A549 treated with ZK216348 at 1 μM for 4 hours (cell line): ENCODE data around the gene RBM10. TPM values are rescaled to one million over a fixed set of nuclear protein-coding genes. Genes with fewer than 3 reads are reported as not detected.

ENCODE experiments used
- total RNA-seq: library from RNA; stranded (reverse); fragments of 200-300 nt; extraction: Qiagen RNA extraction; gene quantifications from 5 replicates; pipeline ENCODE4 v1.2.3, GENCODE V29; 2022; ENCODE audit warnings: low read depth

RBM10 gene
- 24.0 to 45.1 TPM (median 43.8 TPM) in 5 replicates for total RNA-seq

GRCh38 chrX:47144626-47145394, at the start of gene RBM10, which contains the start of gene NDUFB11:
Gene RBM10, plus strand, starts transcription at chrX:47145221. Its CDS starts 2,261 bp downstream, at chrX:47147482.
Gene NDUFB11, minus strand, starts transcription at chrX:47144702. Its CDS starts 23 bp downstream, at chrX:47144679.

GRCh38 chrX:47193475-47194193, 48.6 kb downstream of the RBM10 start, which contains the start of gene UBA1:
Gene UBA1, plus strand, starts transcription at chrX:47193829. Its CDS starts 4,974 bp downstream, at chrX:47198803.

GRCh38 chrX:47218280-47218919, 73.4 kb downstream of the RBM10 start, which contains the start of gene CDK16:
Gene CDK16, plus strand, starts transcription at chrX:47218681. Its CDS starts 4,877 bp downstream, at chrX:47223558.

GRCh38 chrX:47232803-47233332, 87.8 kb downstream of the RBM10 start, which contains the start of gene USP11:
Gene USP11, plus strand, starts transcription at chrX:47233009. Its CDS starts 35 bp downstream, at chrX:47233044.

Other genes with a start within 250 kb of the RBM10 start
- 9.5 to 14.5 TPM (median 13.6 TPM) in 5 replicates for gene JADE3, start 232.8 kb upstream of the RBM10 start, total RNA-seq
- not detected in 5 replicates for gene RGN, start 66.8 kb upstream of the RBM10 start, total RNA-seq
- gene NDUFB11, start 519 bp upstream of the RBM10 start, total RNA-seq, result 109 to 178 TPM (median 165 TPM) in 5 replicates
- gene UBA1, start 48.6 kb downstream of the RBM10 start, total RNA-seq, result 140 to 208 TPM (median 193 TPM) in 5 replicates
- gene CDK16, start 73.5 kb downstream of the RBM10 start, total RNA-seq, result 83.3 to 119 TPM (median 110 TPM) in 5 replicates
- gene USP11, start 87.8 kb downstream of the RBM10 start, total RNA-seq, result 44.4 to 57.4 TPM (median 51.8 TPM) in 5 replicates
- 0.06 to 0.15 TPM (median 0.07 TPM) in 3 of 5 replicates, not detected in the others for gene ZNF157, start 225.4 kb downstream of the RBM10 start, total RNA-seq